SKM-1 treated with dmso at 0.1 percent for 144 hours (cell line): ENCODE measurements around the gene TBK1.

ENCODE experiments used
- DNase-seq: peaks from one replicate; lab custom pipeline; 2025; ENCODE audit not compliant: unreplicated experiment; lab: John Stamatoyannopoulos, UW

TBK1 gene

GRCh38 chr12:64450711-64451486 lies 1.0 kb upstream of the TBK1 start:
- DNase-seq, result no peak

DNA sequence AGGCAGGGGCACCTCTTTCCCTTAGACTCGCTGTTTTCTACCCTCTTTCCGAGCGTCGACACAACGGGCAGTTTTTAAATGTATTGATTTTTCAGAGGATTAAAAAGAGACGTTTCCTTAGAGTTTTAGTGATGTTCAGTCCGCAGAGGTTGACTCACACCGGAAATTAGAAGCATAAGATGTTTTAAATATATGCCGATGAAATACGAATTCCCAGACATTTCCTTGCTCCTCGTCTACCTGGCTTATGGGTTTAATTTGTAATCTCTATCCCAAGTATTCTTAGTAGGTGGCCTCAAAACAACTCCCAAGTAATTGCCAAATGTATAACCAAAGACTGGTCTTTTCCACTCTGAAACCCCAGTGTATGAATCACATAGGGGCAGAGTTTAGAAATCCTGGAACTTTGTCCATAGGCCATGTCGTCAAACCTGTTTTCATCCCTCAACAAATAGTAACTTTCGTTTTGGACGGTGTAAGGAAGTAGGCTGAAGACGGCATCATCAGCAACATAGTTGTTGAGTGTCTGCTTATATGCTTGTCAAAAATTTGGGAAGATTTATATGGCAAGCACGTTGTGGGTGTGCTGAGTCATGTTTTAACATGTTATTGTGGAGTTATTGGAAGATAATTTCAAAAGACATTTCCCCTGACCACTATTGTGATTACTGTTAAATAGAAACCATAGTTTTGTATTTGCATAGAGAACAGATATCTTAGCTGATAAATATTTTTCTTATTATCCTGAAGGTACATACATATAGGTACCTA lies 824 bp downstream of the TBK1 start:
- no peak for DNase-seq

DNA sequence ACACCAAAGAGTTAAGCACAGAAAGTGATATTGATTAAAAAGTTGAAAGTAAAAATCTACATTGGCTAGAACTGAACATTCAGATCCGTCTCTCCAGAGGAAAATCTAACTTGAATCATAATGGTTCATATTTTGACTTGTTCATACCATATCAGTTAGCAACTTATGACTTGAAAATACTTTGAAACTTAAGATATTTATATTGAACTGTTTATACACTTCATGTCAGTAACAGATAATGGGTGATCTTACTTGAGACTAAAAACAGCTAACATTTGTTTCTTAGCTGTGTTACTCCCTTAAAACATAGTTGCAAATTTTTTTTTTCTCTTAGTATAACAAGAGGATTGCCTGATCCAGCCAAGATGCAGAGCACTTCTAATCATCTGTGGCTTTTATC lies 3.6 kb downstream of the TBK1 start:
- no peak for DNase-seq

DNA sequence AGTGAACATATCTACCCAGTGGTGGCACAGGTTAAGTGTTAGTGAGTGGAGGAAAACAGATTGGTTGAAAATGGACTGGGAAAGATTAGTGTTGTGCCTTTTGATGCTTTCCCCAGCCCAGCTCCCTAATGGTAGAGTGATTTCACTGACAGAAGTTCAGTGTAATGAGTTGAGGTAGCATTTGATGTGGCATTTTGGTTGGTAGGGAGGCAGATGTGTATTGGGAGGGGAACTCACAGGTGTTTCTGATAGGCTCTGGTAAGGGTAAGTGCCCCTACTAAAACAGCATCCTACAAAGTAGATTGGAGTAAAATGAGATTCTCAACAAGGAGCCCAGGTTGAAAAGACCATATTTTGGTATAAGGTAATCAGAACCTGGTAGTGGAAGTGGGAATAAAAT lies 4.2 kb downstream of the TBK1 start:
- DNase-seq, result no peak

DNA sequence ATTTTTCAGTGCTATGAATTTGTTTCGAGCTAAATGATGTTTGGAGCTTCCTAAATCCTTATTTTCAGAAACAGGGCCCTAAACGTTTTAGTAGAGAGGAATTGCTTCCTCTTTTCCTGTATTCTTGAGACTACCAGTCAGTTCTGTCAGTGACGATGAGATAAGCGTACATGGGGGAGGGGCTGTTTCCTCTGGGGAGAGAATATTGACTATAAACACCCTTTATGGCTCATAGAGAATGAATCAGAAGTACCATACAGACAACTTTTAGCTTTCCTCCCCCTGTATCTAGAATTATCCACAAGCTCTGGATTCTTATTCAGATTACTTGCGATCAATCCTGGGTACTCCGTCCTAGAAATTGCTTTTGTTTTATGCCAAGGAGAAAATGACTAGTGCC lies 5.1 kb downstream of the TBK1 start:
- DNase-seq, result peak; percentile 1

- DNase-seq, result no peak
These were observed 5.5 kb downstream of the TBK1 start for GRCh38 chr12:64457466-64457865.

DNA sequence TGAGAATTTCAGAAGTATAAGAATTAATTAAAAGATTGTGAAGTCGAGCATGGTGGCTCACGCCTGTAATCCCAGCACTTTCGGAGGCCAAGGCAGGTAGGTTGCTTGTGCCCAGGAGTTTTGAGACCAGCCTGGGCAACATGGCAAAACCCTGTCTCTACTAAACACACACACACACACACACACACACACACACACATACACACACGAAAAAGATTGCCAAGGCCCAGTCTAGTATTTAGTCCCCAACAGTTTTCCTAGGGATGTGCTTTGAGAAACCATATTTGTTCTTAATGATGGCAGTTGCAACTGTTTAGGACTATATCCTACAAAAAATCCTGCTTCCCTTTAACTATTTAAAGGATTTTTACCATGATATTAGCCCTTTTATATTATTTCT lies 6.0 kb downstream of the TBK1 start:
- DNase-seq, result no peak

GRCh38 chr12:64459394-64459891 lies 7.5 kb downstream of the TBK1 start:
- no peak for DNase-seq

GRCh38 chr12:64461634-64462414 lies 9.9 kb downstream of the TBK1 start:
- DNase-seq, result no peak

DNA sequence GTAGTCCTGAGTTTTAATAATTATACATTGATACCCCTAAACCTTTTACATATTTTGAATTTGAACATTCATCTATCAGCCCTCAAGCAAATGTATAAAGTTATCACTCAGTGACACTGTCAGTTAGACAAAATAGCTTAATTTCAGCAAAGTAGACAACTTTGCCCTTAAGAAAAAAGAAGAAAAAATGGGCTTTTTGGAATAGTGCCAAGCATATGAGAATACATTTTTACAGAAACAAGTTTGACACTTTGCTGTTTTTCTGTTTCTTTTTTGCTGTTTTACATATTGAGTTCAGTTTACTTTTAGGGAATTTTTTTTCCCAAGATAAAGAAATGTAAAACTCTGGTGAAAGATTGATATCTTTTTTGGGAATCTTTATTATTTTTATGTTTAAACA lies 14.3 kb downstream of the TBK1 start:
- no peak for DNase-seq

GRCh38 chr12:64468966-64469365 lies 17.0 kb downstream of the TBK1 start:
- DNase-seq, result no peak

DNA sequence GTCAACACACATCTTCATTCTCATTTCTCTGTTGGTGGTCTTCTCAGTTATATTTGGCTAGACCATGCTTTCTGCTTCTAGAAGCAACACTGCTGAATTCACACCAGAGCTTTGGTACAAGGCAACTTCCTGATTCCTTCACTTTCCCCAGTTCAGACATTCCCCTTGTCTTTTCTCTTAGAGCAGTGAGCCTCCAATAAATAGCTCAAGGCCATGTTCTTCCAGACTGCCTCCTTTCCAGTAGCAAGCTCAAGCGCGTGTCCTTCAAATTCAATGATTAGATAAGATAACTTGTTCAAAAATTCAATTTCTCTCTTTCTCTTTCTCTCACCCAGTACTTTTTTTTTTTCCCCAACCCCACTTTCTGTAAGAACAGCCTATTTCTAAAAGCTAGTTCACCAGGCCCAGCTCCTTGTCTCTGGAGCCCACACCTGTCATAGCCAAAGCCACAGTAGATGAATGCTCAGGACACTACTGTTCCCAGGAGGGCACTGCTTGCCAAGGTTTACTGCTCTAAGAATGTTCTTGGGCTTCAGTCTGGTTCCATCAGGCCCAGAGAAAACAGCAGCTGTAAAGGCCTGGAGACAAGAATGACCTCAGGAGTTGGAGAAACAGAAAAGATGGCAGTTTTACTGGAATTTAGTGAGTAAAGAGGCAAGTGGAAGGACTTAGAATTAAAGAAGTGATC lies 17.7 kb downstream of the TBK1 start:
- no peak for DNase-seq

- DNase-seq, result no peak
These were observed 18.6 kb downstream of the TBK1 start for GRCh38 chr12:64470495-64470894.

DNA sequence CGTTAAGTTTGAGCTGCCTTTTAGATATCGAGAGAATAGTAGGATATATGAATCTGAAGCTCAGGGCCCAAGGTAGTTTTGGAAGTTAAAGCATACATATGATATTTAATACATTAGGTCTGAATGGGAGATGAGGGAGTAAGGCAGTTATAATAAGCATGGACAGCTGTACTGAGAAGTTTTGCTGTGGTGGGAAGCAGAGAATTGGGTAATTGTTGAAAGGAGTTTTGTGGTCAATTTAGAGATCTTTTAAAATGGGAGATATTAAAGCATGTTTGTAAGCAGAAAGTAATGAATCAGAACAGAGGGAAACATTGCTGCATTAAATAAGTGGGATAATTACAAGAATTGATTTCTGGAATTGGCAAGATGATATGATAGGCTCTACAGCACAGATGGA lies 21.3 kb downstream of the TBK1 start:
- DNase-seq, result no peak

GRCh38 chr12:64475518-64475917 lies 23.6 kb downstream of the TBK1 start:
- no peak for DNase-seq

DNA sequence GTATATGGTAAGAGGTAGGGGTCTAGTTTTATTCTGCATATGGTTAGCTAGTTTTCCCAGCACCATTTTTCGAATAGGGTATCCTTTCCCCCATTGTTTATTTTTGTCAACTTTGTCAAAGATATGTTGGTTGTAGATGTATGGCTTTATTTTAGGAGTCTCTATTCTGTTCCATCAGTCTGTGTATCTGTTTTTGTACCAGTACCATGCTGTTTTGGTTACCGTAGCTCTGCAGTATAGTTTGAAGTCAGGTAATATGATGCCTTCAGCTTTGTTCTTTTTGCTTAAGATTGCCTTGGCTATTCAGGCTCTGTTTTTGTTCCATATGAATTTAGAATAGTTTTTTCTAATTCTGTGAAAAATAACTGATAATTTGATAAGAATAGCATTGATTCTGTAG lies 24.9 kb downstream of the TBK1 start:
- DNase-seq, result no peak

- no peak for DNase-seq
These were observed 26.7 kb downstream of the TBK1 start for GRCh38 chr12:64478661-64479060.

- no peak for DNase-seq
These were observed 28.2 kb downstream of the TBK1 start for GRCh38 chr12:64480148-64480547.

GRCh38 chr12:64486657-64487056 lies 34.7 kb downstream of the TBK1 start:
- no peak for DNase-seq

DNA sequence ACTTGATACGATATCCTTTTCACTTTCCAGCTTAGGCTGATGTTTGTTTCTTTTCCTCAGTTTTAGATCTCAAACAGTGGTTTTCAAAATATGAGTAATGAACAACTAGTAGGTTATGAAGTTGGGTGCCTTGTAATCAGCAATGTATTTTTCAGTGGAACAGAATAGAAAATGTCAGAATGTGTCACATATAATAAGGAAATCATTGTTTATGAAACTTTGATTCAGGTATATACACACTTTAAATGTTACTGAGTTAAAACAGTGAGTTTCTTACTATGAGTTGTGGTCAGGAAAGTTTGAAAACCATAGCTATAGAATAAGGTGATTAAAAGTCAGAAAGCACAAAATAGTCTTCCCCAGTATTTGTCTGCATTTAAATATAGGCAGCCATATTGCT lies 39.8 kb downstream of the TBK1 start:
- DNase-seq, result no peak

DNA sequence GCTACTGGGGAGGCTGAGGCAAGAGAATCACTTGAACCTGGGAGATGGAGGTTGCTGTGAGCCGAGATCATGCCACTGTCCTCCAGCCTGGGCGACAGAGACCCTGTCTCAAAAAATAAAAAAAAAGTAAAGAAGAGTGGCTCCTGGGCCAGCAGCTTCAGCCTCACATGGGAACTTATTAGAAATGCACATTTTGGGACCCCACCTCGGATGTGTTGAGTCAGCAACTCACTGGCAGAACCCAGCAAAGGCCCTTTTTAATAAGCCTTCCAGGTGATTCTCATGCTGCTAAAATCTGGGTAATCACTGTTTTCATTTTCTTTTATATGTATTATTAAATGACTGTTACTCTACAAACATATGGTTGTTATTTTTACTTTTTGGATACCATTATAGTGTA lies 41.6 kb downstream of the TBK1 start:
- no peak for DNase-seq
